Measurements from ENCODE around the gene DCP1A.
A peak's percentile ranks its signal among the peaks of the same experiment; 100 is the strongest.
"Not testable (repeated sequence)": the region's sequence is repeated elsewhere in the genome, so short reads cannot be mapped to it uniquely, and the experiment has no call there.

DCP1A gene

DNA sequence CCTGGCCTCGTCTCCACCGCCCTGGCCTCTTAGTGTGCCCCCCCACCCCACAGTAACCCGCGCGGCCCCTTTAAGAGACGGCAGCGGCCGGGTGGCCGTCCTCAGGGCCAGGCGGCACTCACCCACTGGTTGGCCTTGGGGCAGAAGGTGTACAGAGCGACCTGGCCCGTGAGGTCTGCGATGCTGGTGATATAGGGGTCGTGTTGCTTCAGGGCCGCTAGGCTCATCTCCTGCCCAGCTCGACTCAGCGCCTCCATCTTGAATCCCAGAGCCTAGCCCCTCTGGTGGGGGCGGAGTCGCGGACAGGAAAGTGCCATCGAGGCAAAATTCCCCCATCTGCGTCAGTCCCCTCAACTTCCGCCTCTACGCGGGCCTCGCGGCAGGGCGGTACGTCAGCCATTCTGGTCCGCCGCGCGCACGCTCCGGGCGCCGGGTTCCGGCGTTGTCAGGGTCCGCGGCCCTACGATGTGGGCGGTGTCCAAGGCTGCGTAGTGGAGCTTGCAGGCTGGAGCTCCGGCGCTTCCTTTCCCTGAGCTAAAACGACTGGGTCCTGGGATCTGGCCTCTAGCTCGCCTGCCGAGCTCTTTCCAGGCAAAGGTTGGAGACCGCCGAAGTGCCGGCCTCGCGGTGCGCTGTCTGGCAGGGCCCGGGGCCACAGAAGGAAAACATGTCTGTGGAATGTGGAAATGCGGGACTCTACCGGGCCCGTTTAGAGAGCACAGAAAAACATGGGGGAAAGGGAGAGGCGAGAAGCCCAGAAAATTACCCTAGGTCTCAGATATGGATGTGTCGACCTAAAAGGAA lies at the start of gene DCP1A:
Gene DCP1A, minus strand, starts transcription at position 283 of the 804 bp plus-strand sequence. Its CDS starts 26 bp downstream, at position 257.
- H3K27me3 Mint-ChIP-seq (ENCODE audit: low read depth), result no peaks in the 10 kb centered on the region
- peaks cover 18% of the 10 kb centered on the region for H3K36me3 Mint-ChIP-seq (ENCODE audit: low read depth)
- H3K4me1 Mint-ChIP-seq (ENCODE audit: low read depth), result peaks cover 26% of the 10 kb centered on the region
- peak within 1 kb of the TSS; percentile 98 for H3K27ac Mint-ChIP-seq
- no peaks in the 10 kb centered on the region for H3K9me3 Mint-ChIP-seq
- H3K4me3 Mint-ChIP-seq, result peak within 1 kb of the TSS; percentile 94

- Mint-ChIP-seq H3K27ac (no peak overlapping the region), H3K36me3 (ENCODE audit: low read depth) (peaks cover 2% of the 10 kb centered on the region), H3K4me3 (no peak overlapping the region), H3K9me3 (no peaks in the 10 kb centered on the region), H3K27me3 (ENCODE audit: low read depth) (peaks cover 30% of the 10 kb centered on the region), H3K4me1 (ENCODE audit: low read depth) (no peaks in the 10 kb centered on the region)
Measured at GRCh38 chr3:53384465-53385423, 37.4 kb upstream of the DCP1A start.

DNA sequence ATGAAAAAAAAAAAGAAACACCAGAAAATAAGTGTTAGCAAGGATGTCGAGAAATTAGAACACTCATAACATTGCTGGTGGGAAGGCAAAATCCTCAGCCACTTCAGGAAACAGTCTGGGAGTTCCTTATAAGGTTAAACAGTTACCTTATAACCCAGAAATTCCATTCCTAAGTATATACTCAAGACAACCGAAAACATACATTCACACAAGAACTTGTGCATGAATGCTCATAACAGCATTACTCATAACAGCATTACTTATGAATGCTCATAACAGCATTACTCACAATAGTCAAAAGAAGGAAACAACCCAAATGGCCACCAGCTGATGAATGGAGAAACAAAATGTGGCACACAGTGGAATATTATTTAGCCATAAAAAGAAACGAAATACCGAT lies 34.8 kb upstream of the DCP1A start:
- Mint-ChIP-seq H3K9me3 (no peaks in the 10 kb centered on the region), H3K27me3 (ENCODE audit: low read depth) (peaks cover 35% of the 10 kb centered on the region), H3K36me3 (ENCODE audit: low read depth) (peaks cover 2% of the 10 kb centered on the region), H3K4me1 (ENCODE audit: low read depth) (no peaks in the 10 kb centered on the region), H3K27ac (no peak overlapping the region), H3K4me3 (no peak overlapping the region)

- Mint-ChIP-seq H3K9me3 (no peaks in the 10 kb centered on the region), H3K36me3 (ENCODE audit: low read depth) (peaks cover 2% of the 10 kb centered on the region), H3K27me3 (ENCODE audit: low read depth) (peaks cover 28% of the 10 kb centered on the region), H3K4me1 (ENCODE audit: low read depth) (no peaks in the 10 kb centered on the region), H3K4me3 (no peak overlapping the region), H3K27ac (no peak overlapping the region)
Measured at GRCh38 chr3:53380306-53380705, 33.0 kb upstream of the DCP1A start.

- Mint-ChIP-seq H3K9me3 (no peaks in the 10 kb centered on the region), H3K27ac (no peak overlapping the region), H3K27me3 (ENCODE audit: low read depth) (peaks cover 24% of the 10 kb centered on the region), H3K36me3 (ENCODE audit: low read depth) (peaks cover 2% of the 10 kb centered on the region), H3K4me3 (no peak overlapping the region), H3K4me1 (ENCODE audit: low read depth) (no peaks in the 10 kb centered on the region)
Measured at GRCh38 chr3:53379898-53380297, 32.6 kb upstream of the DCP1A start.

DNA sequence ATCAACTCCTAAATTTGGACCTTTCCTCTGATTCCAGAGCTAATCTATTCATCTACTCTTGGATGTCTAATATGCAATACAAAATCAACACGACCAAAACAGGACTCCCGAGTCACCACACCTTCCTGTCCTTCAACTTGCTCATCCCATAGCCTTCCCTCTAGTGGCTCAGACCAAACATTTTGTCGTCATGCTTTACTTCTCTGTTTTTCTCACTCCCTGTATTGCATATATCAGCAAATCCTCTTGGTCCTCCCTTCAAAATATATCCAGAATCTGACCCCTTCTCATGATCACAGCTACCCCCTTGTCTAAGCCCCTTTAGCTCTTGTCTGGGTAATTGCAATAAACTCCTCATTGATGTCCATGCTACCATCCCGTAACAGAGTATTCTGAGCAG lies 30.5 kb upstream of the DCP1A start:
- Mint-ChIP-seq H3K27me3 (ENCODE audit: low read depth) (peaks cover 18% of the 10 kb centered on the region), H3K27ac (no peak overlapping the region), H3K4me3 (no peak overlapping the region), H3K4me1 (ENCODE audit: low read depth) (no peaks in the 10 kb centered on the region), H3K9me3 (no peaks in the 10 kb centered on the region), H3K36me3 (ENCODE audit: low read depth) (peaks cover 2% of the 10 kb centered on the region)

DNA sequence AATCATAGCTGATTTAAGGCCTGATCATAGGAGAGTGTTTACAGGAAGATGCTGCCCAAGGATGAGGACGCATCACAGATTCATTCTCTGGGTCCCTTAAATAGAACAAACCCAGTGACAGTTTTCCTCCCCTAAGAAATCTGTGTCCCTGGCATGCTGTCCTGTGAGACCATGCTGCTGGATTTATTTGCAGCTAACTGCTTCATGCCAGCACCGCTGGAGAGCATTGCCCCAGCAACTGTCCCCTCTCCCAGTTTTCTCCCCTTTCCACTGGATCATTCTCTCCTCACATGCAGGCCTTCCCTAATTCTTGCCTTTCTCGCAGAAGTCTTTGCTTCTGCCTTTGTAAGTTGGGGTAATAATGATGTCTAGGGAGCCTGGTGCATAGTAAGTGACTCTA lies 29.3 kb upstream of the DCP1A start:
- Mint-ChIP-seq H3K27me3 (ENCODE audit: low read depth) (peaks cover 14% of the 10 kb centered on the region), H3K4me3 (no peak overlapping the region), H3K9me3 (no peaks in the 10 kb centered on the region), H3K4me1 (ENCODE audit: low read depth) (no peaks in the 10 kb centered on the region), H3K36me3 (ENCODE audit: low read depth) (no peaks in the 10 kb centered on the region), H3K27ac (no peak overlapping the region)

DNA sequence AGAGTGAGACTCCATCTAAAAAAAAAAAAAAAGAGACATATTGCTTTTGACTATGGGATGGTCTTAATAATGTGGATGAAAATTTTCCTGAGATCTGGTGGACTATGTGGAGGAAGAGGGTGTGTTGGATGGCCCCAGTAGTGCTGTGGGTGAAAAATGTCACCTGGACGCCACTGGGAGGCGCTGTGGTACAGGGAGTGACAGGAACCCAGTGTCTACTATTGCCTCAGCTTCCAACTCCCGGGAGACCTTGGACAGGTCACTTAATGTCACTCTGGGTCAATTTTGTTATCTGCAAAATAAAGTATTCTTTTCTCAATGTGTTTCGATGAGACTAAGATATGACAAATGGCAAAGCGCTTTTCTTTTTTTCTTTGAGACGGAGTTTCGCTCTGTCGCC lies 27.7 kb upstream of the DCP1A start:
- H3K4me1 Mint-ChIP-seq (ENCODE audit: low read depth), result no peaks in the 10 kb centered on the region
- peaks cover 15% of the 10 kb centered on the region for H3K27me3 Mint-ChIP-seq (ENCODE audit: low read depth)
- no peak overlapping the region for H3K27ac Mint-ChIP-seq
- H3K9me3 Mint-ChIP-seq, result no peaks in the 10 kb centered on the region
- no peak overlapping the region for H3K4me3 Mint-ChIP-seq
- H3K36me3 Mint-ChIP-seq (ENCODE audit: low read depth), result no peaks in the 10 kb centered on the region

DNA sequence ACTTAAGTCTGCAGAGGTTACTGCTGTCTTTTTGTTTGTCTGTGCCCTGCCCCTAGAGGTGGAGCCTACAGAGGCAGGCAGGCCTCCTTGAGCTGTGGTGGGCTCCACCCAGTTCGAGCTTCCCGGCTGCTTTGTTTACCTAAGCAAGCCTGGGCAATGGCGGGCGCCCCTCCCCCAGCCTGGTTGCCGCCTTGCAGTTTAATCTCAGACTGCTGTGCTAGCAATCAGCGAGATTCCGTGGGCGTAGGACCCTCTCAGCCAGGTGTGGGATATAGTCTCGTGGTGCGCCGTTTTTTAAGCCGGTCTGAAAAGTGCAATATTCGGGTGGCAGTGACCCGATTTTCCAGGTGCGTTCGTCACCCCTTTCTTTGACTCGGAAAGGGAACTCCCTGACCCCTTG lies 23.4 kb upstream of the DCP1A start:
- H3K4me1 Mint-ChIP-seq (ENCODE audit: low read depth), result not testable (repeated sequence)

GRCh38 chr3:53361852-53362251 lies 14.5 kb upstream of the DCP1A start:
- no peaks in the 10 kb centered on the region for H3K4me1 Mint-ChIP-seq (ENCODE audit: low read depth)
- no peaks in the 10 kb centered on the region for H3K9me3 Mint-ChIP-seq
- H3K36me3 Mint-ChIP-seq (ENCODE audit: low read depth), result no peaks in the 10 kb centered on the region
- H3K27me3 Mint-ChIP-seq (ENCODE audit: low read depth), result peaks cover 7% of the 10 kb centered on the region
- no peak overlapping the region for H3K4me3 Mint-ChIP-seq
- H3K27ac Mint-ChIP-seq, result no peak overlapping the region

More for the DNA sequence above, 23.4 kb upstream of the DCP1A start:
- H3K9me3 Mint-ChIP-seq; H3K4me3 Mint-ChIP-seq; H3K27ac Mint-ChIP-seq; H3K27me3 Mint-ChIP-seq (ENCODE audit: low read depth); H3K36me3 Mint-ChIP-seq (ENCODE audit: low read depth): not testable (repeated sequence)

- Mint-ChIP-seq H3K9me3 (no peaks in the 10 kb centered on the region), H3K36me3 (ENCODE audit: low read depth) (no peaks in the 10 kb centered on the region), H3K4me3 (no peak overlapping the region), H3K27me3 (ENCODE audit: low read depth) (peaks cover 7% of the 10 kb centered on the region), H3K4me1 (ENCODE audit: low read depth) (peaks cover 4% of the 10 kb centered on the region), H3K27ac (no peak overlapping the region)
Measured at GRCh38 chr3:53357458-53357857, 10.1 kb upstream of the DCP1A start.

DNA sequence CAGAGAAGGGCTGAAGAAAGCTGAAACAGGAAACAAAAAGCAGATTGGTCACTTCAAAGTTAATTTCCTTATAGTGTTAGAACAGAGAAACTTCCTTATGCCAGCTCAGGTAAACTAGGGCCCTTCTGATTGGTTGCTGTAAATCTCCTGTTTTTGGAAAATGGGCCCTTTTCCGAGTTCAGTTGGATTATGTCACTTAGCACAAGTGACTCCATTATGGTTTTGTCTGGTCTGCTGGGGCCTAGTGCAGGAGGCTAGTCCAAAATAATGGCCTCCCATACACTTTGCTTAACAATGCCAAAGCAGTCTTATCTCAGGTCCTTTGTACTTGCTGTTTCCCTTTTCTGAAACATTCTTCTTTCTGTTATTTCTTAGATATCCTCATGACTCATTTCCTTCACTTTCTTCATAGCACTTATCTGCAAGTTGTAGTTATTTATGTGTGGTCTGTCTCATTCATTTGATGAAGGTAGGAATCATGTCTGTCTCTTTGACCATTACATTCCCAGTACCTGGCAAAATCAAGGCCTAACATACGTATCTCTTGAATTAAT lies 7.7 kb upstream of the DCP1A start:
- H3K27ac Mint-ChIP-seq, result no peak overlapping the region
- peaks cover 5% of the 10 kb centered on the region for H3K27me3 Mint-ChIP-seq (ENCODE audit: low read depth)
- H3K36me3 Mint-ChIP-seq (ENCODE audit: low read depth), result no peaks in the 10 kb centered on the region
- H3K9me3 Mint-ChIP-seq, result no peaks in the 10 kb centered on the region
- H3K4me1 Mint-ChIP-seq (ENCODE audit: low read depth), result peaks cover 8% of the 10 kb centered on the region
- H3K4me3 Mint-ChIP-seq, result no peak overlapping the region

DNA sequence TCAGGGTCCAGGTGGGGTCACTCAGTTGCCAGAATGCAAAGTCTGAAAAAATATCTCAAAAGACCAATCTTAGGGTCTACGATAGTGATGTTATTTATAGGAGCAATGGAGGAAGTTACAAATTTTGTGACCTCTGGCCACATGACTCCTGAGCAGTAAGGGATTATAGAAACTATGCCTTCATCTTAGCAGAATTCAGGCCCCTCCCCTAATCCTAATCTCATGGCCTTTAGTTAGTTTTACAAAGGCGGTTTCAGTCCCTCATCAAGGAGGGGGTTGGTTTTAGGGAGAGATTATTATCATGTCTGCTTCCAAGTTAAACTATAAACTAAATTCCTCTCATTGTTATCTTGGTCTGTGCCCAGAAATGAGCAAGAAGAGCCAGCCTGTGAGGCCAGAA lies 5.9 kb upstream of the DCP1A start:
- H3K27me3 Mint-ChIP-seq (ENCODE audit: low read depth), result no peaks in the 10 kb centered on the region
- peaks cover 8% of the 10 kb centered on the region for H3K4me1 Mint-ChIP-seq (ENCODE audit: low read depth)
- no peak overlapping the region for H3K4me3 Mint-ChIP-seq
- H3K9me3 Mint-ChIP-seq, result no peaks in the 10 kb centered on the region
- no peak overlapping the region for H3K27ac Mint-ChIP-seq
- H3K36me3 Mint-ChIP-seq (ENCODE audit: low read depth), result no peaks in the 10 kb centered on the region

- Mint-ChIP-seq H3K9me3 (no peaks in the 10 kb centered on the region), H3K27me3 (ENCODE audit: low read depth) (no peaks in the 10 kb centered on the region), H3K4me1 (ENCODE audit: low read depth) (peaks cover 16% of the 10 kb centered on the region), H3K36me3 (ENCODE audit: low read depth) (peaks cover 6% of the 10 kb centered on the region), H3K27ac (no peak overlapping the region), H3K4me3 (no peak overlapping the region)
Measured at GRCh38 chr3:53350652-53351051, 3.3 kb upstream of the DCP1A start.

All from T-helper 1 cell treated with Interleukin-12 subunit alpha and Interleukin-12 subunit beta and Interleukin-4 antibody, amounts not matched to agents 30 μg/mL and 1 μg/mL, for 36 hours (primary cell).